HL-60 (cell line): ENCODE data around the gene CHRNB2.
A peak's percentile ranks its signal among the peaks of the same experiment; 100 is the strongest.

Experiments used
- DNase-seq, 2 experiments: peaks; one replicate each; pipeline ENCODE4 v3.0.0-alpha.2; 2010 to 2020; ENCODE audit warnings: low read depth in 1 of 2, low spot score in 1 of 2
- H3K27ac ChIP-seq: fragments of 250-450 bp; sonication (Bioruptor Pico); replicated peaks from 2 replicates; pipeline ENCODE4 v1.5.1; 2020; ENCODE audit warnings: mild to moderate bottlenecking, moderate library complexity
- H3K27me3 ChIP-seq: fragments of 250-450 bp; sonication (Bioruptor Pico); 2 replicates; pipeline ENCODE4 v1.5.1; 2021; ENCODE audit warnings: mild to moderate bottlenecking, moderate library complexity; ENCODE audit not compliant: insufficient read depth, poor library complexity, severe bottlenecking
- H3K4me3 ChIP-seq: replicated peaks from 2 replicates; pipeline ENCODE4 v1.5.1; 2011; ENCODE audit warnings: mild to moderate bottlenecking, control low read depth, low read length; ENCODE audit not compliant: insufficient read depth
- GABPA ChIP-seq: IDR thresholded peaks from 2 replicates; pipeline ENCODE4 v1.6.1; 2012; ENCODE audit warnings: low read depth
- POLR2AphosphoS5 ChIP-seq: IDR thresholded peaks from 2 replicates; pipeline ENCODE4 v1.6.1; 2012; ENCODE audit warnings: low read depth
- SPI1 ChIP-seq: IDR thresholded peaks from 2 replicates; pipeline ENCODE4 v1.6.1; 2012; ENCODE audit warnings: low read depth, mild to moderate bottlenecking, borderline replicate concordance
- TF ChIP-seq, protein P1 (sequence below): IDR thresholded peaks from one replicate; pipeline ENCODE4 v1.5.1; 2011; ENCODE audit warnings: low read length, control low read depth, inconsistent platforms; ENCODE audit not compliant: insufficient read depth
- TF ChIP-seq, protein P2 (sequence below): IDR thresholded peaks from 2 replicates; pipeline ENCODE4 v1.6.1; 2012; ENCODE audit warnings: low read depth; ENCODE audit not compliant: insufficient replicate concordance

CHRNB2 gene

DNA sequence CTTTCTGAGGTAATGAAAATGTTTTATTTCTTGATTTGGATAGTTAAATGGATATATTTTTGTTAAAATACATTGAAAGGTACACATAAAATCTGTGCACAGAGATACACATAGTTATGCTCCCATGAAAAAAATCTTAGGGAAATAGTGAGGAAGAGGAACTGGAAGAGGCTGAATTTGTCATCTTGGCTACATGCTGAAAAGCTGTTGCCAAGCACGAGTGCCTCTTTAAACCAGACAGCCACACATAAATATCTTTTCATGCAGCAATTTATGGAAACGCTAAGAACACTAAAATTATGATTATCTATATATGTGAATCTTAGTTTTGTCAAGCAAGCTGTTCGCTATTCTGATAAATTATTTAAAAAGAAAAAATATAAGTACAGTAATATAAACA, 53.2 kb downstream of the CHRNB2 start:
- Histone ChIP-seq H3K4me3 (no peak overlapping the region), H3K27me3 (no peaks in the 10 kb centered on the region), H3K27ac (no peak overlapping the region)
- TF ChIP-seq POLR2AphosphoS5 (no peak), GABPA (no peak), SPI1 (no peak)
- TF ChIP-seq, protein P1, sequence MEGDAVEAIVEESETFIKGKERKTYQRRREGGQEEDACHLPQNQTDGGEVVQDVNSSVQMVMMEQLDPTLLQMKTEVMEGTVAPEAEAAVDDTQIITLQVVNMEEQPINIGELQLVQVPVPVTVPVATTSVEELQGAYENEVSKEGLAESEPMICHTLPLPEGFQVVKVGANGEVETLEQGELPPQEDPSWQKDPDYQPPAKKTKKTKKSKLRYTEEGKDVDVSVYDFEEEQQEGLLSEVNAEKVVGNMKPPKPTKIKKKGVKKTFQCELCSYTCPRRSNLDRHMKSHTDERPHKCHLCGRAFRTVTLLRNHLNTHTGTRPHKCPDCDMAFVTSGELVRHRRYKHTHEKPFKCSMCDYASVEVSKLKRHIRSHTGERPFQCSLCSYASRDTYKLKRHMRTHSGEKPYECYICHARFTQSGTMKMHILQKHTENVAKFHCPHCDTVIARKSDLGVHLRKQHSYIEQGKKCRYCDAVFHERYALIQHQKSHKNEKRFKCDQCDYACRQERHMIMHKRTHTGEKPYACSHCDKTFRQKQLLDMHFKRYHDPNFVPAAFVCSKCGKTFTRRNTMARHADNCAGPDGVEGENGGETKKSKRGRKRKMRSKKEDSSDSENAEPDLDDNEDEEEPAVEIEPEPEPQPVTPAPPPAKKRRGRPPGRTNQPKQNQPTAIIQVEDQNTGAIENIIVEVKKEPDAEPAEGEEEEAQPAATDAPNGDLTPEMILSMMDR, result no peak
- TF ChIP-seq, protein P2, sequence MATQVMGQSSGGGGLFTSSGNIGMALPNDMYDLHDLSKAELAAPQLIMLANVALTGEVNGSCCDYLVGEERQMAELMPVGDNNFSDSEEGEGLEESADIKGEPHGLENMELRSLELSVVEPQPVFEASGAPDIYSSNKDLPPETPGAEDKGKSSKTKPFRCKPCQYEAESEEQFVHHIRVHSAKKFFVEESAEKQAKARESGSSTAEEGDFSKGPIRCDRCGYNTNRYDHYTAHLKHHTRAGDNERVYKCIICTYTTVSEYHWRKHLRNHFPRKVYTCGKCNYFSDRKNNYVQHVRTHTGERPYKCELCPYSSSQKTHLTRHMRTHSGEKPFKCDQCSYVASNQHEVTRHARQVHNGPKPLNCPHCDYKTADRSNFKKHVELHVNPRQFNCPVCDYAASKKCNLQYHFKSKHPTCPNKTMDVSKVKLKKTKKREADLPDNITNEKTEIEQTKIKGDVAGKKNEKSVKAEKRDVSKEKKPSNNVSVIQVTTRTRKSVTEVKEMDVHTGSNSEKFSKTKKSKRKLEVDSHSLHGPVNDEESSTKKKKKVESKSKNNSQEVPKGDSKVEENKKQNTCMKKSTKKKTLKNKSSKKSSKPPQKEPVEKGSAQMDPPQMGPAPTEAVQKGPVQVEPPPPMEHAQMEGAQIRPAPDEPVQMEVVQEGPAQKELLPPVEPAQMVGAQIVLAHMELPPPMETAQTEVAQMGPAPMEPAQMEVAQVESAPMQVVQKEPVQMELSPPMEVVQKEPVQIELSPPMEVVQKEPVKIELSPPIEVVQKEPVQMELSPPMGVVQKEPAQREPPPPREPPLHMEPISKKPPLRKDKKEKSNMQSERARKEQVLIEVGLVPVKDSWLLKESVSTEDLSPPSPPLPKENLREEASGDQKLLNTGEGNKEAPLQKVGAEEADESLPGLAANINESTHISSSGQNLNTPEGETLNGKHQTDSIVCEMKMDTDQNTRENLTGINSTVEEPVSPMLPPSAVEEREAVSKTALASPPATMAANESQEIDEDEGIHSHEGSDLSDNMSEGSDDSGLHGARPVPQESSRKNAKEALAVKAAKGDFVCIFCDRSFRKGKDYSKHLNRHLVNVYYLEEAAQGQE, result no peak
- no peak for DNase-seq

DNA sequence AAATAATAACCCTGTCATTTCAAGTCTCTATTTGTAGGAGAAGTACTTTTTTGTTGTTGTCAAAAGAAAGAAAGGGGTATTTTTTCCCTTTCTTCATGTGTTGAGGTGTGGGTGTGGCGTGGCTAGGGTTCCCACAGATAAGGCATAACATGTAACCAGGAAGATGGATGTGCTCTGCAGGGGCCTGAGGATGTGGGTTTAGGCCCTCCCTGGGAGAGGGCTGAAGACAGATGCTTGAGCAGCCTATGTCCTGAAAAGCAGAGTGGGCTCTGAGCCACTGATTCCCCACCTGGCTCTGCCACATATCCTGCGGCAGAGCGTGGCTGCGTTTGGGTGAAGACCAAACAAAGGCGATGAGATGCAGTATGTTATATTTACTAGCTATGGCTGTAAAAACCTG, 54.3 kb downstream of the CHRNB2 start:
- Histone ChIP-seq H3K4me3 (no peak overlapping the region), H3K27me3 (no peaks in the 10 kb centered on the region), H3K27ac (no peak overlapping the region)
- no peak for DNase-seq
- no peak for TF ChIP-seq GABPA
- TF ChIP-seq SPI1, result no peak
- no peak for TF ChIP-seq POLR2AphosphoS5
- TF ChIP-seq, protein P1, result no peak
- TF ChIP-seq, protein P2, result no peak

DNA sequence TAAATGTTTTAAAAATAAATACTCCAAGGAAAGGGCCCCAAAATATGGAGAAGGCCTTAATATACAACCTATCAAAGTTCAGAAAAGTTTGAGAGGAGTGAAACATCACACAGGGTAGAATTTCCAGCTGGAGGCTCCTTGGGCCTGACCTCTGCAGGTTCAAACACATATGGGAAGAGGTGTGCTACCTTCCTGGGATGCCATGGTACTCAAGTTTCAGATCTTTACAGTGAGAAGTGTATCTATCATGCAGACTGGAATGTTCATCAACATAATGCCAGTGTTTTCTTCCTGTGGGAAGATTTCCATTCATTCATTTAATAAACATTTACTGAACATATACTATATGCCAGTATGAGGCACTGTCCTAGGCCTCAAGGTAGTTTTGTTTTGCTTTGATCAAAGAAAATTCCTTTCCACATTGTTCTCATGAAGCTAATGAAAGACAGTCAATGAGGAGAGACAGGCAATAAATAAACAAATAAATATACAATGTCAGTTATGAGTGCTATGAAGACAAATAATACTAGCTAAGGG, 55.0 kb downstream of the CHRNB2 start:
- Histone ChIP-seq H3K4me3 (no peak overlapping the region), H3K27ac (no peak overlapping the region), H3K27me3 (no peaks in the 10 kb centered on the region)
- DNase-seq, result no peak
- TF ChIP-seq SPI1 (no peak), POLR2AphosphoS5 (no peak)

DNA sequence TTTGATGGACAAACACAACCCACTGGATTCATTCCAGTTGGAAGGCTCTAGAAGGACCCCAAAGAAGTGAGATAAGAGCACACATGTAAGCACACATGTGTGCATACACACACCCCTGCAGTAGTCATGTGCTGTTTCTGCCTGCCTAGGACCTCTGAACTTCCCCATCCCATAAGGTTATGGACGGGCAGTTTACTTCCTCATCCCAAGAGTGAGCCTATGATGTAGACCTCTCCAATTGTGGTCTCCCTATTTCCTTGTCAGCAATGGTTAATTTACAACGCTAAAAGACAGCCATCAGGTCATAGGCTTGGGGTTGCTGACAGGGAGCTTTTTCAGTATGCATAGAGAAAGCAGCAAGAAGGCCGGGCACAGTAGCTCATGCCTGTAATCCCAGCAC, 55.8 kb downstream of the CHRNB2 start:
- H3K4me3 ChIP-seq, result no peak overlapping the region
- H3K27ac ChIP-seq, result 0 out of 2 replicates have a peak overlapping the region, but pooled peaks have one; percentile 16
- DNase-seq, result peak; percentile 62 to 81
- TF ChIP-seq, protein P2, result no peak
- TF ChIP-seq, protein P1, result no peak
- no peak for TF ChIP-seq SPI1
- H3K27me3 ChIP-seq, result no peaks in the 10 kb centered on the region
